ENCODE results near the gene HMX1.
A peak's percentile ranks its signal among the peaks of the same experiment; 100 is the strongest.

The HMX1 gene

DNA sequence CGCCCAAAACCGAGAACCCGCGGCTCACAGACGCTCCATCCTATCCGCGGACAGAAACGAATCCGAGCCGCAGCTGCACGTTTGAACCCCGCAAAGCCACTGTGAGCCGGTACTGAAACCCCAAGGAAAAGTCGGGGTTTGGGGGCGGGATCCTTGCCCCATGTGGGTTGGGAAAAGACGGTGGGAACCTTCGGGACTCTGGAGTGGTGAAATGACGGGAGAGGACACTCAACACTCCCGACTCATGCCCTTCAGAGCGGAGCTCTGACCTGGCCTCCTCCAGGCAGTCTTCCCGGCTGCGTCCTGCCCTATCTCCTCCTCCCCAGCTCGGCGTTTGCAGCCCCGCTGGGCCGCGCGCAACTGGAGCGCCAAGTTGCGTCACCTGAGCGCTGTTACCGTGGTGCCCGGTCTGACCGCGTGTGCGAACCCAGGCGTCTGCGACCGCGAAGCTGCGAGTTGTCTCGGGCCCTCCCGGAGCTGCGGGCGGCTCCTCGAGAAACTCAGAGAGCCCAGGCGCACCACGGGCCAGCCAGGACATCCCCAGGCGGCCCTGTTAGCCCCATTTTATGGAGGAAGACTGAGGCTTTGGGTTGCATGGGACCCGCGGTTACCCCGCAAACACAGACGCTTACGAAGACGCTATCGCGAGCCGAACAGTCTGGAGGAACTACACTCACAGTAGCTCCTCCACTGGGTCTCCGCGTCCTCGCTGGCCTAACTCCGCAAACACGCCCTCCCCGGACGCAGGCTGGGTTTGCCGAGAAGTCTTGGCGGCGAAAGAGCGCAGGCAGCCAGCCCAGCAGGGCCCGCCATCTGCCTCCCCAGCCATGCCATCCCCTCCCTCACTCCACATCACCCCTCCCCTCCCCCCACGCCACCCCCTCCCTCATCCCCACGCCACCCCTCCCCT is 20.3 kb upstream of the HMX1 start:
- no peak for DNase-seq

GRCh38 chr4:8891255-8891645 is 19.6 kb upstream of the HMX1 start:
- DNase-seq, result no peak

- DNase-seq, result no peak
Measured at GRCh38 chr4:8888856-8889255, 17.2 kb upstream of the HMX1 start.

- no peak for DNase-seq
Measured at GRCh38 chr4:8886612-8887406, 15.2 kb upstream of the HMX1 start.

- no peak for DNase-seq
Measured at GRCh38 chr4:8882239-8882638, 10.6 kb upstream of the HMX1 start.

DNA sequence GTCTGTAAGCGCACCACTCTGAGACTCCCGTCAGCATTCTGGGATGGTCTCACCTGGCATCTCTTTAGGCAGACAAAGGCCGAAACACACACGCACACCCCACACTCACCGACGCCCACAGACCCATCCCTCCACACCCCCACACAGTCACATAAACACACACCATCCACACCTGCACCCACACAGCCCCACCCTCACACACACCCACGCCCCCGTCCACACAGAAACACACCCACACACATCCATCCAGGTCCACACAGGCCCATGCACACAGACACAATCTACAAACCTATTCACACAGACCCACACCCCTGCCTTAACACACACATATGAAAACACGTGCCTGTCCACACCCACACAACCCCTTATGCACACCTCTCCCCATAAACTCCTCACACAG is 9.2 kb upstream of the HMX1 start:
- DNase-seq, result no peak

- no peak for DNase-seq
Measured at GRCh38 chr4:8879574-8879973, 7.9 kb upstream of the HMX1 start.

DNA sequence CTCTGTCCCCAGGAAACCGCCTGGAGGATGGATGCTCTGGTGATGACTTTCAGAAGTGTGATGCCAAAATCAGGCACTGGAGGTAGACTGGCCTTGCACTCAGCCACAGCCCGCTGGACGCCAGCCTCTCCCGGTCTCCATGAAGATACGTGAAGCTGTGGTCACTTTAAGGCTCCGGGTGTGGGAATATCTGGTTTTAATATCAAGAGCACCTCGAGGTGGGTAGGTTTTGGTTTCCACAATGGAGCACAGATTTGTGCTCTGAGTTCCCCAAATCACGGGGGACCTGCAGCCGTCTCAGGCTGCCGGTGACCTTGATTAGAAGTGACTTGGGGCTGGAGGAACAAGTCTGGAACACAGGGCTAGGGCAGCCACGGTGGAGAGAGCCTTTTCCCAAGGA is 6.8 kb upstream of the HMX1 start:
- DNase-seq, result no peak

GRCh38 chr4:8877780-8878040 is 6.1 kb upstream of the HMX1 start:
- no peak for DNase-seq

DNA sequence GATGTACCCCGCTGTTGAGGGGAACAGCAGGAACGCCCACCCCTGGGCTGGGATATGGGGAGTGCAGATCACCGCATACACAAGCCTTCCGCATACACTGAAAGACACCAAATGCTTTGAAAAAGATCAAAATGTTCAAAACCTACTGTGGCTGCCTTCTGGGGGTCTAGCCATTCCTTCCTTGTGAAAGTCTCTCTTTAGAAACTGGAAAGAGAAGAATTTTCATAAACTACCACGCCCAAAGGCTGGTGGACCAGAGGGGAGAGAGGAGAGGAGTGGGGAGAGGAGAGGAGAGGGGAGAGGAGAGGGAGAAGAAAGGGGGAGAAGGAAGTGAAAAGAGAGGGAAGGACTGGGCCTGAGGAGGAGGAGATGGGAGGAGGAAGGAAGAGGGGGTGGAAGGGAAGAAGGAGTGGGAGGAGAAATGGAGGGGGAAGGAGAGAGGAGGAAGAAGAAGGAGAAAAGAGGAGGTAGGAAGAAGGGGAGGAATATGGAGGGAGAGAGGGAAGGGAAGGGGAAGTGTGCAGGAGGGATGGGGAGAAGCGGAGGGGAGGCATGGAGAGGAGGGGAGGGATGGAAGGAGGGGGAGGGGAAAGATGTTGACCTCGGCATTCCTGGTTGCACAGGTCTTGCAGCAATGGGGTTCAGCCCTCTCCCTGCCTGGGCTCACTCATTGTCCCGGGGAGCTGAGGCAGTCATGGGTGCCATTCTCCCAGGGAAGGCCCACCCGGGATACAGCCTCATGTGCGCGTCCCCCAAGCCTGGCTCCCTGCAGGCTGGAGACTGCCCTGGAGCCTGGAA is 5.5 kb upstream of the HMX1 start:
- DNase-seq, result no peak

GRCh38 chr4:8874896-8875680 is 3.4 kb upstream of the HMX1 start:
- DNase-seq, result peak; percentile 8

- DNase-seq, result no peak
Measured at GRCh38 chr4:8874003-8874895, 2.6 kb upstream of the HMX1 start.

DNA sequence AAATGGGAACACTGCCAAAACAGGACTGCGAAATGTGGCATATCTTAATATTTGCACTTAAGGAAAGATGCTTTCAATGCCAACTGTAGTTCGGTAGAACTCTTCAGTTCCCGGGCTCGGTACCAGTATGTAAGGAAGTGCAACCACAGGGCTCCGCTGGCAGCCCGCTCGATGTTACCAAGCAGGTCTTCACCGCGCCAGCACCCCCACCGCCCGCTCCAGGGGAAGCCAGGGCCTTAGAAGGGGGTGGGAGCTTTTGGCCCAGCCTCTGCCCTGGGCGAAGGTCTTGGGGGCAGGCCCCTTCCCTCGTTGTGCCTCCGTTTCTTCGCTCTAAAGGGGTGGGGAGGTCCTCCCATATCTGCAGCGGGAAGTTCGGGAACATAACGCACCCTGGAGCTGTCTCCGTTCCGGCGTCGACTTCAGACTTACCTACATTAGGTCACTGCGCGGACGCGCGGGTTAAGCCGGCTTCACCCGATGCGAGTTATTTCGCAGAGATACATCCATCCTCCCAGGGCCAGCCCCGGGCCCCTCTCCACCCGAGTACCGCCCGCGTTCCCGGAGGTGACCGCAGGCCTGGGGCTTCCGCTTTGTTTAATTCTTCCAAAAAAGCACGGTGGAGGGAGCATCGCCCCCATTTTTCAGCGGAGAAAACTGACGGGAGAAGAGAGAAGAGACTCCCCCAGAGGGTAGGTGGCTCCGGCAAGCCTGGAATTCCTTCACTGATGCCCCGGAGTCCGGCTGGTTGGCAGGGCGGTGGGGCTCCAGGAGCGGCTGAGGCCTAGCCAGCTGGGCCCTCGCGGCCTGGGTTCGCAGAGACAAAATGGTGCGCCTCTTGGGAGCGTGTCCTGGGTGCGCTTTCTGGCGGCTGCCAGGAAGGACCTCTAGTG is 1.0 kb upstream of the HMX1 start:
- DNase-seq, result no peak

DNA sequence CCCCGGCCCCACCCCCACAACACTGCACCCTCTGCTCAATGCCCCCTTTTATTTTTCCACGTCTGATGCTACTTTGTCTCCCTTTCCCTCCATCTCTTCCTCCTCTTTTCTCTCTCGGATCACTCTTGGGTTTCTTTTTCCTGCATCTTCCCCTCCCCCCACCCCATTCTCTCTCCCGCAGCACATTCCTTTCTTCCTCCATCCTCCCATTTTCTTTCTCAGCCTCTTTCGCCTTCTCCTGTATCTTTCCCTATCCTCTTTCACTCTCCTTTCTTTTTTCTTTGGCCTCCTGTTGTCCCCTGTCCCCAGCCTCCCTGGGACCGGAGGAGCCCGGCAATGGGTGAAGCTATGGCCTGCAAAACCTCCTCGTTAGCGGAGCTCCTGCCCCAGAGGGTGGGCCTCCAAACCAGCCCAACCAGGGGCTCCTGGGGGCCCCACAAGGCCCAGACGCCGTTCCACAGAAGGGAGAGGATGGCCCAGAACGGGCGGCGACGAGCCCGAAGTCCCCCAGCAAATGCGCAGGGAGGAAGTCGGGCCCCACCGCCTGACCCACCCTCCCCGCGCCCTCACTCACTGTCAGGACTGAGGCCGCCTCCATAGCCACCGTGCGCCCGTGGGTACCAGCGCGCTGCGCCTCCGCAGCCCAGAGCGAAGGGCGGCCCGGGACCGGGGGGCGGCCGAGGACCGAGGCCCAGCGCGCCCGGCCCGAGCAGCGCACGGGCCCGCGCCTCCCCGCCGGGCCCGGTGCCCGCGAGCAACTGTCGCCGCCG is 807 bp downstream of the HMX1 start:
- no peak for DNase-seq

GRCh38 chr4:8869898-8870646 is 1.6 kb downstream of the HMX1 start:
- DNase-seq, result no peak

GRCh38 chr4:8869002-8869897 is 2.4 kb downstream of the HMX1 start:
- no peak for DNase-seq

- DNase-seq, result no peak
Measured at GRCh38 chr4:8868321-8869001, 3.2 kb downstream of the HMX1 start.

Data from inflammatory macrophage treated with lipopolysaccharide for 4 hours (primary cell).